SJSA1 (cell line): Measurements from ENCODE around the gene PAQR5. TPM values are rescaled to one million over a fixed set of nuclear protein-coding genes. Genes with fewer than 3 reads are reported as not detected.
"Not testable (repeated sequence)": the region's sequence is repeated elsewhere in the genome, so short reads cannot be mapped to it uniquely, and the experiment has no call there.

Experiments used
- DNase-seq, 2 experiments: peaks; one replicate each; pipeline ENCODE4 v3.0.0-alpha.2; 2015 to 2020; ENCODE audit warnings: low spot score in 2 of 2, low read depth in 1 of 2
- H3K27ac ChIP-seq: fragments of 250-450 bp; sonication (Bioruptor Pico); 2 replicates; pipeline ENCODE4 v1.5.1; 2020; ENCODE audit warnings: mild to moderate bottlenecking, moderate library complexity
- H3K27me3 ChIP-seq: fragments of 250-450 bp; sonication (Bioruptor Pico); replicated peaks from 2 replicates; pipeline ENCODE4 v1.5.1; 2020; ENCODE audit warnings: mild to moderate bottlenecking, moderate library complexity
- H3K36me3 ChIP-seq: fragments of 250-450 bp; sonication (Bioruptor Pico); 2 replicates; pipeline ENCODE4 v1.5.1; 2020; ENCODE audit warnings: mild to moderate bottlenecking
- H3K4me1 ChIP-seq: fragments of 250-450 bp; sonication (Bioruptor Pico); replicated peaks from 2 replicates; pipeline ENCODE4 v1.6.1; 2021; ENCODE audit warnings: mild to moderate bottlenecking
- H3K4me3 ChIP-seq: fragments of 250-450 bp; sonication (Bioruptor Pico); 2 replicates; pipeline ENCODE4 v1.5.1; 2020; ENCODE audit warnings: mild to moderate bottlenecking
- H3K9me3 ChIP-seq: fragments of 250-450 bp; sonication (Bioruptor Pico); replicated peaks from 2 replicates; pipeline ENCODE4 v1.5.1; 2020; ENCODE audit warnings: mild to moderate bottlenecking
- total RNA-seq: library from RNA; depleted of rRNA; stranded (reverse); fragments of >200 nt; shearing (Covaris generic); gene quantifications from 2 replicates; pipeline ENCODE4 v1.2.3, GENCODE V29; 2014

Gene PAQR5
- total RNA-seq, 1 experiment from 2014 or later: 10.5 TPM

DNA sequence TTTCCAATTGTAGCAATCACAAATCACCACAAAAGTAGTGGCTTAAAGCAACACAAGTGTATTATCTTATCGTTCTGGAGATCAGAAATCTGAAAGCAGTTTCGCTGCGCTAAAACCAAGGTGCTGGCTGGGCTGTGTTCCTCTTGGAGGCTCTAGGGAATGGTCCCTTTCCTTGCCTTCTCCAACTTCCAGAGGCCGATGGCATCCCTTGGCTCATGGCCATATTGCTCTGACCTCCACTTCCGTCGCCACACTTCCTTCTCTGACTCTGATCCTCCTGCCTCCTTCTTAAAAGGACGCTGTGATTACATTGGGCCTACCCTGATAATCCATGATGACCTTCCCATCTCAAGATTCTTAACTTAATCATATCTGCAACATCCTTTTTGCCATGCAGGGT, 10.7 kb upstream of the PAQR5 start:
- Histone ChIP-seq H3K4me3 (no peak overlapping the region), H3K4me1 (peaks cover 12% of the 10 kb centered on the region), H3K36me3 (no peaks in the 10 kb centered on the region), H3K9me3 (no peaks in the 10 kb centered on the region), H3K27ac (no peak overlapping the region), H3K27me3 (no peaks in the 10 kb centered on the region)
- no peak for DNase-seq

DNA sequence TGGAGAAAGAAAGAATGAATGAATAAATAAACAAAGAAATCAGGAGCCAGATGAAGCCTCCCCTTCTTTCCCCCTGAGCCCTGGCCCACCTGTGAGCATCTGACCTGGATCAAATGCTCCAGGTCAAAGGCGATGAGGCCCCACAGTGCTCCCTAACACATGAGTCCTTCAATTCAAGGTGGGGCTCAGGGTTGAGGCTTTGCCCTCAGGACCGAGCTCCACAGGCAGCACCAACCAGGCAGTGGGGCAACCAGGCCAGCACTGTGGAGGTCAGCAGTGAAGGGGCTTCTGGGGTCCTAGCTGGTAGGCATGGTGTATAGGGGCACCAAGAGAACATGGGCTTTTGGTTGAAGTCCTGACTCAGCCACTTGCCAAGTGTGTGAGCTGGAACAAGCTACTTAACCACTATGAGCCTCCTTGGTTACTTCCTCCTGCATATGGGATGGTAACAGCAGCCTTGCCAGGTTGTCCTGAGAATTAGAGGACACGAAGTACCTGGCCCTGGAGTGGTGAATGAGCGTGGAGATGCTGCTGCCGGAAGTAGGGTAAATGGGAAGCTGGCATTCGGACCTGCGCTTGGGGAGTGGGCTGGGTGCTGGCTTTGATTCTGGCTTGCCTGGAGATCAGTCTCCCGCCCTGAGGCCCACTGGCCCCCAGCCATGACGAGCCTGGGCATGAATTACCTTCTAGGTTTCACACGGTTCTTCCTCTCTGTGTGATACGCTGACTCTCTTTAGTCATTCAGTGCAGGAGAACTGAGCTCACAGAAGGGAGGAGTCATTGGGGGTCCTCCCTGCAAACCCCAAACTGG, 10.0 kb upstream of the PAQR5 start:
- Histone ChIP-seq H3K4me1 (peaks cover 12% of the 10 kb centered on the region), H3K4me3 (no peak overlapping the region), H3K27me3 (no peaks in the 10 kb centered on the region), H3K9me3 (no peaks in the 10 kb centered on the region), H3K36me3 (no peaks in the 10 kb centered on the region), H3K27ac (no peak overlapping the region)
- DNase-seq: no peak

DNA sequence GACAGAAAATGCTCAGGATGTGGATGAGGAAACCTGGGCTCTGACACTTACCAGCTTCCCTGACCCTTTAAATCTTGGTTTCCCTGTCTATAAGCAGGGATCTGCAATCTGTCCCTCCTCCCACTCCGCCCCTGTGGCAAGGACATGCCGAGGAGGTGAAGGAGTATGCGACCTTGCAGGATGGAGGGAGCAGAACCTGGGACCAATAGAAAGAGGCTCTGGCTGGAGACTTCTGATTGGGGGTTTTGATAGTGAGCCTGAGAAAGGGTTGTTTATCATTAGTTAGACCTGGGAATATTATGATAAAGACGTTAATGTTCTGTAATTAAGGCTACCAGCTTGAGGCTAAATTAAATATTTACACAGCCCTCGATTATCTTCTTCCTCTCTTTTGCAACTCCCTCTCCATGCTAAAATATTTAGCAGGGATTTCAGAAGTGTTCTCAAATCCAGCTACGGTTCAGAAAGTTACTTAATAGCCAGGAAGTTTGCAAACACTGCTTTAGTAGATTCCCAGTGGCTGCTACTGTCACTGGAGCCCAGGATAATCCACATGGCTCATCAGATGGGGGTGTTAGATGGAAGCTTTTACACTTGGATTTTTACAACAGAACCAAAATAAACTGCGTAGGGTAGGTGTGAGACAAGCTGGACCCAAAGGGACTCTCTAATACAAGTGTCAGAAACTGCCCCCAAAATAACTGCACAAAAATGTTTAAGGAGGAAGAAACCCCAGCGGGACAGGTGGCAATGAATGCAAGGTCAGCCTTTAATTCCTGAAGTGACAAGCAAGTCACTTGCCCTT, 9.2 kb upstream of the PAQR5 start:
- Histone ChIP-seq H3K4me1 (peaks cover 12% of the 10 kb centered on the region), H3K36me3 (no peaks in the 10 kb centered on the region), H3K4me3 (no peak overlapping the region), H3K9me3 (no peaks in the 10 kb centered on the region), H3K27me3 (no peaks in the 10 kb centered on the region), H3K27ac (no peak overlapping the region)
- DNase-seq: no peak

DNA sequence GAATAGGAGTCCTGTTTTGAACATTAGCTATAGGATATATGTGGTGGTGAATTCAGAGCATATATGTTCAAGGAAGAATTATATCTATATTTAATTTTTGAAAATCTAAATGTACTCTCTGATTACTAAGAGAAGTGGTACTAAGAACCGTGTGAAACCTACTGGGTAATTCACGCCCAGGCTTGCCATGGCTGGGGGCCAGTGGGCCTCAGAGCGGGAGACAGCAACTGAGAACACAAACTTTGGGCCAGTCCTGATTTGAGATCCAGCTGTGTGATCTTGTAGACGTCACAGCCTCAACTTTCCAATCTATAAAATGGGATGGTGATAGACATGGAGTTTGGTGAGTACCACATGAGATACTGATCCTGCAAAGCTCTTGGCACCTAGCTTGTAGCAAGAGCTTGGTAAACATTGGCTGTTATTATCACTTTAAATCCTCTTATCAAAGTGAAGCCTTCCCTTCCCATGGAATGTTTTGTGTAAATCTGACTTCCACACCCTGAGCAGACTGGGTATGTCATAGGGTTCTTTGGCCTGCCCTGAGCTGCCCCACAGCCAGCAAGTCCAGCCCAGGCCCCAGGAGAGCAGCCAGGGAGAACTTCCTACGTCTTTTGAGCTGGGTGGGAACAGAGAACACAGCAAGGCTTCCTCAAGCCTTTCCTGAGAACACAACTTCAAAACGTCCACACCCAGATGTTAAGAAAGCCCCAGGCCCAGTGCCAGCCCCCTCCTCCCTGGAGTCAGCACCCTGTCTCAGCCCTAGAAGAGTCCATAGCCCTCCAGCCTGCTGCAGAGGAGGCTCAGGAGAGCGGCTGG, 8.2 kb upstream of the PAQR5 start:
- Histone ChIP-seq H3K27ac (no peak overlapping the region), H3K27me3 (no peaks in the 10 kb centered on the region), H3K4me3 (no peak overlapping the region), H3K36me3 (no peaks in the 10 kb centered on the region), H3K4me1 (peaks cover 16% of the 10 kb centered on the region), H3K9me3 (no peaks in the 10 kb centered on the region)
- no peak for DNase-seq

DNA sequence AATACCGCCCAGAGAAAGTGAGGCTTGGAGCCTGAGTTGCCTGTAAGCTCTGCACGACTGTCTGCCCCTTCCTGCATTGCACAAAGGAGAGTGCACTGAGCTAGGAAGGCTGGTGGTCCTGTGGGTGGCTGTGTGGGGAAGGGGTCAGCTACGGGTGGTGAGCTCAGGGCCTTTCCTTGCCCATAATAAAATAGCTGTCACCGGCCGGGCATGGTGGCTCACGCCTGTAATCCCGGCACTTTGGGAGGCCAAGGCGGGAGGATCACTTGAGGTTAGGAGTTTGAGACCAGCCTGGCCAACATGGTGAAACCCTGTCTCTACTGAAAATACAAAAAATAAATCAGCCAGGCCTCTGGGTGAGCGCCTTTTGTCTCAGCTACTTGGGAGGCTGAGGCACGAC, 7.1 kb upstream of the PAQR5 start:
- not testable (repeated sequence) for DNase-seq

DNA sequence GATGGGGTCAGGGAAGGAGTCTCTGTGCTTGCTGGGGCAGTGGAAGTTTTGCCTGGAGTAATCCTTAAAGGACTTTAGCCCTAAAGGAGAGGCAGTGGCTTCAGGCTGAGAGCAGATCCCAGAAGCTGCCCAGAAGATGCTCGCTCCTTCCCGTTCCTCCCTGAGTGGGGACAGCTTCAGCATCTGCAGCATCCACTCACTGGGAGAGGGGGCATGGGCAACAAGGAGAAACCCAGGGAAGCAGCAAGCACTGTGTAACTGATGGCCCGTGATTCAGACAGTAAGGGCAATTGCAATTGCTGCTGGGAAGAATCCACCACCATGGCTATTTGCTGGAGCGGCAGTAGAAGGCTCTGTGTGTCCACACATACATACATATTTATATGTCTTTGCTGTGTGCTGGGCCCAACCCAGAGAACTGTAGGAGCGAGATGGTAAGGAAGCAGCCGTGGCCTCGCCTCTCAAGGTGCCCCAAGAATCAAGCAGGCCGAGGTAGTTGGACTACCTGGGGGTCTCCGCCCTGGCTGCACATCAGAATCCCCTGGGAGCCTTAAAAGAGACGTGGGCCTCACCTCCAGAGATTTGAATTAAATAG, 5.8 kb upstream of the PAQR5 start:
- Histone ChIP-seq H3K27me3 (no peaks in the 10 kb centered on the region), H3K36me3 (no peaks in the 10 kb centered on the region), H3K9me3 (no peaks in the 10 kb centered on the region), H3K27ac (no peak overlapping the region), H3K4me1 (peaks cover 27% of the 10 kb centered on the region), H3K4me3 (no peak overlapping the region)
- no peak for DNase-seq

More for the DNA sequence above, 7.1 kb upstream of the PAQR5 start:
- not testable (repeated sequence) for H3K9me3 ChIP-seq, H3K4me3 ChIP-seq, H3K27ac ChIP-seq, H3K36me3 ChIP-seq, H3K27me3 ChIP-seq
- peaks cover 27% of the 10 kb centered on the region for H3K4me1 ChIP-seq

DNA sequence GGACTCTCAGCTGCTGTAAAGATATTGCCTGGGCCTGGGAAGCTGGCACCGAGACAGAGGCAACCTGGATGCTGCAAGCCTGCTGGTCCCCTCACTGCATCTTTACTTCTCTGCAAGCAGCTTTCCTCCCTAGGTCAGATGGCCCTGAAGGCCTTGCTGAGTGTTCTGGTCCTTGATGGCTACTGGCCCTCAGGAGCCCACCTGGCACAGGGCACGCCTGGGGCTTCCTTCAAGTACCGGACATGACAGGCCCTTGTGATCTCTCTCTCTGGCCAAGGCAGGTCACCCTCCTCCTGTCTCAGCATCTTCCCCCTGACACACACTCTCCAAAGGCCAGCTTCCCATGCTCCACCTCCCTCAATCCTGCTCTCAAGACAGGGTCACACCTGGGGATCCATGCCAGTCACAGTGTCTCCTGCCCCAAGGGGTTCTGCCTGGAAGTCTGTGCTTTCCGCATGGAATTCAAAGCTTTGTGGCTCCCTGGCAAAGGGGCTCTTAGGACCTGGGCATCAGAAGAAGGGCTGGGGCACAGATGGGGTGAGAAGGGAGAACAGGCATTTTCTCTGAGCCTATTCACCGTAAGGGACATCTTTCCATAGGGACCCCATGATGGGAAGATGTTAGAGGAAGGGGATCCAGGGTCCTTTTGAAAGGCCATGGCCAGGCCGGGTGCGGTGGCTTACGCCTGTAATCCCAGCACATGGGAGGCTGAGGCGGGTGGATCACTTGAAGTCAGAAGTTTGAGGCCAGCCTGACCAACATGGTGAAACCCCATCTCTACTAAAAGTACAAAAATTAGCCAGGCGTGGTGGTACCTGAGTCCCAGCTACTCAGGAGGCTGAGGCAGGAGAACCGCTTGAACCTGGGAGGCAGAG, 4.7 kb upstream of the PAQR5 start:
- DNase-seq: no peak
- no peak overlapping the region for H3K27ac ChIP-seq
- no peaks in the 10 kb centered on the region for H3K9me3 ChIP-seq
- H3K27me3 ChIP-seq: no peaks in the 10 kb centered on the region
- H3K4me1 ChIP-seq: peaks cover 37% of the 10 kb centered on the region
- H3K4me3 ChIP-seq: no peak overlapping the region
- H3K36me3 ChIP-seq: no peaks in the 10 kb centered on the region

DNA sequence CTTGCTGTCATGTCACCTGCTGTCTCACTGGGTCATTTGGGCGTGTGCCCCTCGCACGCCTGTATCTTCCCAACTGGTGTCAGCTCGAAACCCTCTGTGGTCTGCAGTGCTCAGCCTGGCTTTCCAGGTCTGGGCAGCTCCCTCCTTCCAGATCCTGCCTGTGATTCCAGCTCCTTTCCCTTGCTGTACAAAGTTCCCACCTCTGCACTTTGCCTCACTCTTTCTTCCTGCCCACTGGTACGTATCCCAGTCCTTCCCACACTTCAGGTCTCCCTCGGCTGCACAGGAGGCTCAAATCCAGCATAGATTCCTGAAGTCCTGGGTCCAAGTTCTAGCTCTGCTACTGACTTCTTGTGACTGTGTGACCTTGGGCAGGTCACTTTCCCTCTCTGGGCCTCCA, 2.1 kb upstream of the PAQR5 start:
- no peaks in the 10 kb centered on the region for H3K9me3 ChIP-seq
- no peak overlapping the region for H3K4me3 ChIP-seq
- no peaks in the 10 kb centered on the region for H3K36me3 ChIP-seq
- no peak overlapping the region for H3K27ac ChIP-seq
- H3K4me1 ChIP-seq: peaks cover 49% of the 10 kb centered on the region
- no peaks in the 10 kb centered on the region for H3K27me3 ChIP-seq
- DNase-seq: no peak

DNA sequence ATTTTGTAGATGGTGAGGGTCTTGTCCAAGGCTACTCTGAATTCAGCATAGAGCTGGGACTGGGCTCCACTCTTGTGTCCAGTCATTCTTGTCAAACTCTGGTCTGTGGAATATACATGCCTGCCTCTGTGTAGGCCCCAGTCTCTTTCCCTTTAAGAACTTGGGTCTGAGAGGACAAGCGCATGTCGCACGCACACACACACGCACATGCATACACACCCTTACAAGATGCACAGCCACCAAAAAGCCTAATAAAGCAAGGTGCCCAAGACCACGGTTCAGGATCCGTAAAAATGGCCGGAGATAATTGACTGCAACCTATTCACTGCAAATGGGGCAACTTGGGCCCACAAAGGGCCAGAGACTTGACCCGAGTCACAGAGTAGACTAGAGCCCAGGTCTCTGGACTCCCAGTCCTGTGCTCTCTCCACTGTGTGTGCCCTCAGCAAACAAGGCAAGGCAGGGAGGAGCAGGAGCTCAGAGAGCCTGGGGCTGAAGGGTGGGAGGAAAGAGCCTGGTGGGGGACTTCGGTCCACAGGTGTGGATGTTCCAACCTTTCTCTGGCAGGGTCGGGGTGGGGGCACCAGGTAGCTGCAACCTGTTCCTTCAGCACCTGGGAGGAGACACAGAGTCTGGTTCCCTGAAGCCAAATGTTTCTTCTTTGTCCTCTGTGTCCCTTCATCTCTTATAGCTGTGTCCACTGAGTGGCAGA, 914 bp upstream of the PAQR5 start:
- DNase-seq: no peak
- H3K27ac ChIP-seq: no peak overlapping the region
- H3K4me1 ChIP-seq: peaks cover 43% of the 10 kb centered on the region
- H3K4me3 ChIP-seq: no peak overlapping the region
- no peaks in the 10 kb centered on the region for H3K27me3 ChIP-seq
- H3K9me3 ChIP-seq: no peaks in the 10 kb centered on the region
- H3K36me3 ChIP-seq: no peaks in the 10 kb centered on the region

DNA sequence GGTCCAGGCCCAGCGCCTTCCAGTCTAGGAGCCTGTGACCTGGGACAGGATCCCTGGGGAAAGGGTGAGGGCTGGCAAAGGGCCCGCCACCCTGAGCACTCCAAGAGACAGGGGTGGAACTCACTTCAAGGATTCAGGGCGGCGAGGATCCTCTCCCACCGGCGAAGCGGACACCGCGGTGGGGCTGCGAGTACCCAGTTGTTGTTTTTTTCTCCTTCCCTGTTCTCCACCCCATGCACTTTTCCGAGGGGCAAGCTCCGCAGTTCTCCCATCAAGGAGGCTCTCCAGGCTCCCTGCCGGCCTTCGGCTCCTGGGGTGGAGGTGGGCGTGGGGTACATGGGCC, 387 bp upstream of the PAQR5 start:
- Histone ChIP-seq H3K4me3 (peak overlapping the region; percentile 76), H3K27ac (0 out of 2 replicates have a peak overlapping the region, but pooled peaks have one; percentile 27), H3K36me3 (no peaks in the 10 kb centered on the region), H3K9me3 (no peaks in the 10 kb centered on the region), H3K4me1 (peaks cover 46% of the 10 kb centered on the region), H3K27me3 (no peaks in the 10 kb centered on the region)
- no peak for DNase-seq

DNA sequence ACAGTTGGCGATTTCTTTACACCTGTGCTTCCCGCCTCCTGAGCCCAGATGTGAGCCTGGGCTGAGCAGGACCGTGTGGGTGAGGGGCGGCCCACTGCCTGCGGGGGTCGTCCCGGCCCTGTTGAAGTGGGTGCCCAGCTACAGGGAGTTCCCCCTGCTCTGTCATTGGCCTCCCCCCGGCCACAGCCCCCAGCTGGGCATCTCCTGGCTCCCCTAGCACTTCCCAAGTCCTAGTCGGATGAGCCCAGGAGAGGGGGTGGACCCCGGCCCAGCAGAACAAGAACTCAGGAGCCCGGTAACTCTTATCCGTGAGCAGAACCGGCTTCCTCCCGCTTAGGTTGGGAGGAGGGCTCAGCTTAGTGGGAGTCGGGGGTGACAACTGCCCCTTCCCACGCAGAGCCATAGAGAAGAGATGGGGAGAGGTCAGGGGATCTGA, 757 bp downstream of the PAQR5 start:
- Histone ChIP-seq H3K9me3 (no peaks in the 10 kb centered on the region), H3K4me1 (peaks cover 56% of the 10 kb centered on the region), H3K4me3 (peak overlapping the region; percentile 76), H3K27me3 (no peaks in the 10 kb centered on the region), H3K27ac (no peak overlapping the region), H3K36me3 (0 out of 2 replicates have a peak, but pooled peaks cover under 1% of the 10 kb centered on the region)
- no peak for DNase-seq

DNA sequence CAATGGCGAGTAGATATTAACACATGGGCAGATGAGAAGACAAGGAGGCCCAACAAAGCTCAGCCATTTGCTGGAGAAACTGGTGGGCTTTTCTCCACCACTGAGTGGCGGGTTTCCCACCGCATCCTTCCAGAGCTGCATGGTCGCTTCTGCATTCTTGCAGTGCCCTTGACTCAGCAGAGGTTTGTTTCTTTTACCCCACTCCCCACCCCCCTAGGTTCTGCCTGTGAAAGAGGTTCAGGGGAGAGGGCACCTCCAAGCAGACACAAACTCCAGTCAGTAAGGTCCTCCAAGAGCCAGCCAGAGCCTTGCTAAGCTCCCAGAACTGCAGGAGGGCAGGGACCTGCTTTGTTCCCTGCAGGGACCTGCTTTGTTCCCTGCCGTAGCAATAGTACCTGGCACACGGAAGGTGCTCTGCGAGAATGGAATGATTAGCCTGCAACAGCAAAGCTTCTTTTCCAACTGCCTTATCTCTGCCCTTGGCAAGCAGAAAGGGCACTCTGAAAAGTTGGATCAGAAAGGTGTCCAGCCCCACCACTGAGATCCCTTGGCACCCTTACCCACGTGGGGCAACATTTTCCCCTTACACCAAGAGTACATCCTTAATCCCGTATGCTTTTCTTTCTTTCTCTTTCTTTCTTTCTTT, 1.4 kb downstream of the PAQR5 start:
- Histone ChIP-seq H3K9me3 (no peaks in the 10 kb centered on the region), H3K36me3 (peaks cover 5% of the 10 kb centered on the region; the same call in 1 of the 2 replicates), H3K27ac (no peak overlapping the region), H3K4me1 (peaks cover 62% of the 10 kb centered on the region), H3K4me3 (no peak overlapping the region), H3K27me3 (no peaks in the 10 kb centered on the region)
- no peak for DNase-seq
